ENCODE measurements around the gene PLAAT3. TPM values are rescaled to one million over a fixed set of nuclear protein-coding genes. Genes with fewer than 3 reads are reported as not detected.

PLAAT3 gene
- polyA plus RNA-seq, 1 of the 3 experiments (the other 2 are of a cell fraction): 44.0 TPM

- Histone ChIP-seq H3K4me3 (ENCODE audit: low read depth in 2 of 2, low read length in 1 of 2) (no peak overlapping the region), H3K9me2 (no peaks in the 10 kb centered on the region), H4K20me1 (ENCODE audit: insufficient read depth) (no peaks in the 10 kb centered on the region), H2AFZ (ENCODE audit: low read depth) (no peak overlapping the region), H3K4me2 (no peak overlapping the region), H3K27ac (ENCODE audit: low read depth in 2 of 2, low read length in 1 of 2) (no peak overlapping the region), H3K36me3 (replicated peaks in 1 of 2; ENCODE audit: control insufficient read depth in 1 of 2, insufficient read depth in 2 of 2, low read length in 1 of 2) (no peaks in the 10 kb centered on the region), H3K79me2 (ENCODE audit: insufficient read depth) (no peaks in the 10 kb centered on the region), H3K9me3 (no peaks in the 10 kb centered on the region), H3K27me3 (ENCODE audit: insufficient read depth) (no peaks in the 10 kb centered on the region), H3F3A (replicated peaks; ENCODE audit: insufficient read depth) (no peaks in the 10 kb centered on the region), H3K9ac (no peak overlapping the region), H3K4me1 (ENCODE audit: control insufficient read depth in 1 of 2, insufficient read depth in 2 of 2, low read depth in 1 of 2, low read length in 1 of 2) (no peaks in the 10 kb centered on the region)
- no peak for DNase-seq
- TF ChIP-seq JUND (IDR thresholded peaks at IDR 0.05): no peak
- WGBS (ENCODE audit: low lambda C conversion rate): 86% methylated on average over 7 of the region's 7 CpGs
- POLR2A ChIA-PET: no interaction called here
- CTCF ChIA-PET: no interaction called here
These were observed 61.3 kb downstream of the PLAAT3 start for GRCh38 chr11:63552921-63553320.

DNA sequence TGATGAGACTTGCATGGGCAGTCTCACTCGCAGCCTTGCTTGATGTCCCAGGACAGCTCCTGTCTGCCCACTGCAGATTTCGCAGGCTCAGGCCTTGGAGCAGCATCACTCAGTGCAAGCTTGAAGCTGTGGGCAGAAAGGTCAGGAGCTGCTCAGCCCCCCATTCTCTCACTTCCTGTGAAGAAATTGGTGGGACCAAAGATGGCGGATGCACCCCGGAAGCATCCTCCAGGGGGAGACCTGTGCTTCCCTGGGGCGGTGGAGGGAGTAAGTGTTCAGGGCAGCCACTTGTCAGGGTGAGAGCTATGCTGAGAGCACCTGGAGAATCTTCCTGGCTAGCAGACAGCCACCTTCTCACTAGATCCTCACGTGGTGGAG lies 62.4 kb downstream of the PLAAT3 start:
- Histone ChIP-seq H3K4me1 (ENCODE audit: control insufficient read depth in 1 of 2, insufficient read depth in 2 of 2, low read depth in 1 of 2, low read length in 1 of 2) (no peaks in the 10 kb centered on the region), H3K9me2 (no peaks in the 10 kb centered on the region), H3F3A (replicated peaks; ENCODE audit: insufficient read depth) (no peaks in the 10 kb centered on the region), H3K27ac (ENCODE audit: low read depth in 2 of 2, low read length in 1 of 2) (no peak overlapping the region), H4K20me1 (ENCODE audit: insufficient read depth) (no peaks in the 10 kb centered on the region), H3K79me2 (ENCODE audit: insufficient read depth) (no peaks in the 10 kb centered on the region), H3K4me3 (ENCODE audit: low read depth in 2 of 2, low read length in 1 of 2) (no peak overlapping the region), H3K9me3 (no peaks in the 10 kb centered on the region), H3K27me3 (ENCODE audit: insufficient read depth) (no peaks in the 10 kb centered on the region), H3K4me2 (no peak overlapping the region), H3K36me3 (replicated peaks in 1 of 2; ENCODE audit: control insufficient read depth in 1 of 2, insufficient read depth in 2 of 2, low read length in 1 of 2) (no peaks in the 10 kb centered on the region), H3K9ac (no peak overlapping the region), H2AFZ (ENCODE audit: low read depth) (no peak overlapping the region)
- POLR2A ChIA-PET: no interaction called here
- CTCF ChIA-PET: interaction anchor here (0.6 kb wide), 1 partner anchor 84 kb away, joined by 3 read pairs; no protein-coding TSS in a partner anchor
- no peak for DNase-seq
- 87% methylated on average over 3 of the region's 6 CpGs for WGBS (ENCODE audit: low lambda C conversion rate)
- TF ChIP-seq, protein P1, sequence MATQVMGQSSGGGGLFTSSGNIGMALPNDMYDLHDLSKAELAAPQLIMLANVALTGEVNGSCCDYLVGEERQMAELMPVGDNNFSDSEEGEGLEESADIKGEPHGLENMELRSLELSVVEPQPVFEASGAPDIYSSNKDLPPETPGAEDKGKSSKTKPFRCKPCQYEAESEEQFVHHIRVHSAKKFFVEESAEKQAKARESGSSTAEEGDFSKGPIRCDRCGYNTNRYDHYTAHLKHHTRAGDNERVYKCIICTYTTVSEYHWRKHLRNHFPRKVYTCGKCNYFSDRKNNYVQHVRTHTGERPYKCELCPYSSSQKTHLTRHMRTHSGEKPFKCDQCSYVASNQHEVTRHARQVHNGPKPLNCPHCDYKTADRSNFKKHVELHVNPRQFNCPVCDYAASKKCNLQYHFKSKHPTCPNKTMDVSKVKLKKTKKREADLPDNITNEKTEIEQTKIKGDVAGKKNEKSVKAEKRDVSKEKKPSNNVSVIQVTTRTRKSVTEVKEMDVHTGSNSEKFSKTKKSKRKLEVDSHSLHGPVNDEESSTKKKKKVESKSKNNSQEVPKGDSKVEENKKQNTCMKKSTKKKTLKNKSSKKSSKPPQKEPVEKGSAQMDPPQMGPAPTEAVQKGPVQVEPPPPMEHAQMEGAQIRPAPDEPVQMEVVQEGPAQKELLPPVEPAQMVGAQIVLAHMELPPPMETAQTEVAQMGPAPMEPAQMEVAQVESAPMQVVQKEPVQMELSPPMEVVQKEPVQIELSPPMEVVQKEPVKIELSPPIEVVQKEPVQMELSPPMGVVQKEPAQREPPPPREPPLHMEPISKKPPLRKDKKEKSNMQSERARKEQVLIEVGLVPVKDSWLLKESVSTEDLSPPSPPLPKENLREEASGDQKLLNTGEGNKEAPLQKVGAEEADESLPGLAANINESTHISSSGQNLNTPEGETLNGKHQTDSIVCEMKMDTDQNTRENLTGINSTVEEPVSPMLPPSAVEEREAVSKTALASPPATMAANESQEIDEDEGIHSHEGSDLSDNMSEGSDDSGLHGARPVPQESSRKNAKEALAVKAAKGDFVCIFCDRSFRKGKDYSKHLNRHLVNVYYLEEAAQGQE (IDR thresholded peaks at IDR 0.05; ENCODE audit: low read depth, low read length): no peak
- TF ChIP-seq SIN3A (IDR thresholded peaks at IDR 0.05; ENCODE audit: borderline replicate concordance, low read depth, low read length) (no peak), IRF3 (IDR thresholded peaks at IDR 0.05; ENCODE audit: low read depth, low read length) (no peak), GABPA (IDR thresholded peaks at IDR 0.05; ENCODE audit: low read depth) (no peak), RAD21 (IDR thresholded peaks at IDR 0.05; ENCODE audit: low read length) (no peak), ELF1 (IDR thresholded peaks at IDR 0.05) (no peak), YY1 (IDR thresholded peaks at IDR 0.05; ENCODE audit: low read depth) (no peak), FOXJ3 (CRISPR knock-in tag; IDR thresholded peaks at IDR 0.05) (no peak), NRF1 (IDR thresholded peaks at IDR 0.05; ENCODE audit: low read depth, low read length) (no peak), EZH2phosphoT487 (IDR thresholded peaks at IDR 0.05; ENCODE audit: borderline replicate concordance, low read depth) (no peak), FOXM1 (IDR thresholded peaks at IDR 0.05; ENCODE audit: low read depth) (no peak), TCF12 (IDR thresholded peaks at IDR 0.05) (no peak), CTCF (IDR thresholded peaks at IDR 0.05) (no peak), GATA2 (CRISPR knock-in tag; IDR thresholded peaks at IDR 0.05) (no peak), RXRA (IDR thresholded peaks at IDR 0.05; ENCODE audit: borderline replicate concordance, low read depth) (no peak), RFX5 (IDR thresholded peaks at IDR 0.05; ENCODE audit: low read length) (no peak), JUND (IDR thresholded peaks at IDR 0.05) (no peak), FOSL2 (IDR thresholded peaks at IDR 0.05; ENCODE audit: borderline replicate concordance, low read depth) (no peak)
- TF ChIP-seq, protein P2, sequence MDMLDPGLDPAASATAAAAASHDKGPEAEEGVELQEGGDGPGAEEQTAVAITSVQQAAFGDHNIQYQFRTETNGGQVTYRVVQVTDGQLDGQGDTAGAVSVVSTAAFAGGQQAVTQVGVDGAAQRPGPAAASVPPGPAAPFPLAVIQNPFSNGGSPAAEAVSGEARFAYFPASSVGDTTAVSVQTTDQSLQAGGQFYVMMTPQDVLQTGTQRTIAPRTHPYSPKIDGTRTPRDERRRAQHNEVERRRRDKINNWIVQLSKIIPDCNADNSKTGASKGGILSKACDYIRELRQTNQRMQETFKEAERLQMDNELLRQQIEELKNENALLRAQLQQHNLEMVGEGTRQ (IDR thresholded peaks at IDR 0.05; ENCODE audit: borderline replicate concordance, low read depth, low read length): no peak
